Thyroid gland (tissue), 4 donors: ENCODE measurements around the gene IBTK. TPM values are rescaled to one million over a fixed set of nuclear protein-coding genes. Genes with fewer than 3 reads are reported as not detected.
"Not testable (repeated sequence)": the region's sequence is repeated elsewhere in the genome, so short reads cannot be mapped to it uniquely, and the experiment has no call there.

Source experiments
- DNase-seq, 2 donors: peaks; one replicate each; pipeline ENCODE4 v3.0.0-alpha.2; 2019
- H3K27ac ChIP-seq, 3 donors: fragments of 200-600 bp; sonication (generic); 1 replicate in 2 of 3; 2 replicates in 1 of 3; pipeline ENCODE4 v1.5.1; 2016 to 2019; ENCODE audit warnings: mild to moderate bottlenecking in 1 of 3, moderate library complexity in 1 of 3
- H3K27me3 ChIP-seq: fragments of 200-600 bp; sonication (generic); one replicate; pipeline ENCODE4 v1.5.1; 2019
- H3K36me3 ChIP-seq, 2 donors: fragments of 200-600 bp; sonication (generic); one replicate each; pipeline ENCODE4 v1.5.1; 2016 to 2019
- H3K4me1 ChIP-seq, 2 donors: fragments of 200-600 bp; sonication (generic); one replicate each; pipeline ENCODE4 v1.5.1; 2017 to 2019
- H3K4me3 ChIP-seq, 3 donors: fragments of 200-600 bp; sonication (generic); replicated peaks in 1 of 3; 1 replicate in 2 of 3; 2 replicates in 1 of 3; pipeline ENCODE4 v1.5.1; 2016; ENCODE audit warnings: mild to moderate bottlenecking in 1 of 3
- H3K9me3 ChIP-seq: fragments of 200-600 bp; sonication (generic); one replicate; pipeline ENCODE4 v1.5.1; 2017
- CTCF ChIP-seq, 6 experiments: fragments of 200-600 bp in 3 of 6; fragments of 450-650 bp in 3 of 6; sonication (generic) in 3 of 6; IDR thresholded peaks; one replicate each; pipeline ENCODE4 v1.5.1; 2016 to 2019; ENCODE audit warnings: antibody characterized with exemption in 6 of 6, mild to moderate bottlenecking in 2 of 6, inconsistent platforms in 1 of 6, moderate library complexity in 1 of 6
- POLR2A ChIP-seq, 2 donors: fragments of 450-650 bp; IDR thresholded peaks; one replicate each; pipeline ENCODE4 v1.6.1; 2017; ENCODE audit warnings: antibody characterized with exemption in 2 of 2, mild to moderate bottlenecking in 2 of 2, moderate library complexity in 1 of 2
- WGBS, 2 donors: methylation state at CpG; one replicate each; pipeline ENCODE4 v1.1.5; 2017; 5-methylcytosine and 5-hydroxymethylcytosine counted together
- intact Hi-C: fragments of 100-400 bp; cut with DNase I; formaldehyde crosslinking; loops from one replicate; pipeline ENCODE4 v1.15.1; 2023
- total RNA-seq, 4 donors: library from RNA; depleted of rRNA; stranded (reverse); fragments of >200 nt; gene quantifications; one replicate each; pipeline ENCODE4 v1.2.3, GENCODE V29; 2016

The IBTK gene
- total RNA-seq, 4 donors from 2014 or later: 28.4 to 46.1 (median 38.3) TPM

DNA sequence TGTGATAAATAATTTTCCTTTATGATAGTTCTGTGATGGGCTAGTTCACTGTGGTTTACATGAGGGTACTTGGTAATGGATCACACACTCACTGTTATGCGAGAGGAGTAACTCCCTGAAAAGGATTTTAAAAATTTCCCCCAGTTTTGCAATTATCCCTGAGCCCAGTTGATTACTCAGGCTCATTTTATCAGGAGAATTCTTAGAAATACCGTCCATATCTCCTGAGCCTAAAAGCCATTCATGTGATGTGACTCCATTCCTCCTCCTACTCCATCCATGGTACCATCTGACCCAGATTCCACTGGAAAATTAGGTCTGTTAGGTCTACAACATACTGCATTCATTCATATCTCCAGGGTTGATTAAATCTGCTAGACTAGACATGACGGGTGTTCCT is 16.4 kb upstream of the IBTK start:
- Histone ChIP-seq H3K27ac (no peak overlapping the region), H3K36me3 (no peaks in the 10 kb centered on the region), H3K4me3 (no peak overlapping the region), H3K9me3 (no peaks in the 10 kb centered on the region), H3K27me3 (no peaks in the 10 kb centered on the region), H3K4me1 (peaks cover 0 to 4% of the 10 kb centered on the region in 2 donors)
- 91 to 95% methylated on average over 3 of the region's 3 CpGs for WGBS, 2 donors
- DNase-seq: no peak
- TF ChIP-seq CTCF (IDR thresholded peaks at IDR 0.05) (no peak), POLR2A (IDR thresholded peaks at IDR 0.05) (no peak)
- intact Hi-C loops: no loop called here

GRCh38 chr6:82260997-82261732 is 13.6 kb upstream of the IBTK start:
- H3K9me3 ChIP-seq: no peaks in the 10 kb centered on the region
- TF ChIP-seq POLR2A (IDR thresholded peaks at IDR 0.05) (no peak), CTCF (IDR thresholded peaks at IDR 0.05) (no peak)
- peaks cover 0 to 4% of the 10 kb centered on the region in 2 donors for H3K4me1 ChIP-seq
- H3K27me3 ChIP-seq: no peaks in the 10 kb centered on the region
- no peaks in the 10 kb centered on the region for H3K36me3 ChIP-seq
- H3K4me3 ChIP-seq: no peak overlapping the region
- intact Hi-C loops: no loop called here
- H3K27ac ChIP-seq: no peak overlapping the region
- no peak for DNase-seq
- 89 to 92% methylated on average over 2 of the region's 2 CpGs for WGBS, 2 donors

- TF ChIP-seq CTCF (IDR thresholded peaks at IDR 0.05) (no peak), POLR2A (IDR thresholded peaks at IDR 0.05) (no peak)
- no peaks in the 10 kb centered on the region for H3K9me3 ChIP-seq
- no peak overlapping the region for H3K27ac ChIP-seq
- H3K4me1 ChIP-seq: peaks cover 0 to 4% of the 10 kb centered on the region in 2 donors
- no peaks in the 10 kb centered on the region for H3K27me3 ChIP-seq
- H3K4me3 ChIP-seq: no peak overlapping the region
- DNase-seq: no peak
- intact Hi-C loops: loop anchor here (10.0 kb wide), 1 partner anchor 795 kb away; no protein-coding TSS in a partner anchor
- H3K36me3 ChIP-seq: no peaks in the 10 kb centered on the region
- WGBS, 2 donors: 84 to 93% methylated on average over 1 of the region's 1 CpG
Observed at GRCh38 chr6:82259389-82259788, 11.8 kb upstream of the IBTK start.

DNA sequence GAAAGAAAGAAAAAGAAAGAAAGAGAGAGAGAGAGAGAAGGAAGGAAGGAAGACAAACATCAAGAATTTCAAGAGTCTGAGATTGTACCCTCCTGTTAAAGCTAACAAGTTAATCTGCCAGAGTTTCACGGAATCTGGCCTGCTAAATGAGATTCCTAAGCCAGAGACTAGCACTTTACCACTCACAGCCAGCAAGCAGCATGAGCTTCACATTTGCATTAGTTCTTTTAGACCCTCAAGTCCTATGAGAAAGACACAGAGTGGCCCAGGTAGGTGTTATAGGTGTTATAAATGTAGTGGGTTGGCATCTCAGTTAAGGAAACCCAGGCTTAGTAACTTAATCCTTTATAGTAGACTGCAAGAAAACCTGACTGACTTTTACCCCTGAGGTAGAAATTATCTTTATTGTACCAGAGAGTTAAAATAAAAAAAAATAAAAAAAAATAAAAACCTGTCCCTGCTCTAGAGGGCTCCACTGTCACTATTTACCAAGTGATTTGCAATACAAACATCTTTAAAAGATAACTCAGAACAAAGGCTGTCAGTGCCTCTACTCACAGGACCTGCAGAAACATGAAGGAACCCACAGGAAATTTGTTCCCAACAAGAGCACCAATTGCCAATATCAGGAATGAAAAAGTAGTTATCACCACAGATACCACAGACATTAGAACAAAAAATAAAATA is 9.7 kb upstream of the IBTK start:
- Histone ChIP-seq H3K27ac (no peak overlapping the region), H3K4me3 (no peak overlapping the region), H3K9me3 (no peaks in the 10 kb centered on the region), H3K36me3 (no peaks in the 10 kb centered on the region), H3K4me1 (peaks cover 0 to 4% of the 10 kb centered on the region in 2 donors), H3K27me3 (no peaks in the 10 kb centered on the region)
- intact Hi-C loops: loop anchor here (10.0 kb wide), 1 partner anchor 798 kb away; no protein-coding TSS in a partner anchor
- no peak for DNase-seq
- WGBS, 2 donors: 50 to 58% methylated on average over 1 of the region's 1 CpG
- no peak for TF ChIP-seq POLR2A (IDR thresholded peaks at IDR 0.05)
- no peak for TF ChIP-seq CTCF (IDR thresholded peaks at IDR 0.05)

DNA sequence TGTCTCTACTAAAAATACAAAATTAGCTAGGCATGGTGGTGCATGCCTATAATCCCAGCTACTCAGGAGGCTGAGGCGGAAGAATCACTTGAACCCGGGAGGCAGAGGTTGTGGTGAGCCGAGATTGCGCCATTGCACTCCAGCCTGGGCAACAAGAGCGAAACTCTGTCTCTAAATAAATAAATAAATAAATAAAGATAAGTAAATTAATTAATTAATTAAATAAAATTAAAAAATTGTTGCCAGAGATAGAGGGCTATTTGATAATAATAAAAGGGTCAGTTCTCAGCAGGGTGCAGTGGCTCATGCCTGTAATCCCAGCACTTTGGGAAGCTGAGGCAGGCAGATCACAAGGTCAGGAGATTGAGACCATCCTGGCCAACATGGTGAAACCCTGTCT is 7.2 kb upstream of the IBTK start:
- H3K4me3 ChIP-seq: not testable (repeated sequence)
- 95 to 96% methylated on average over 5 of the region's 5 CpGs for whole genome bisulfite sequencing, 2 donors

More for the DNA sequence above, 7.2 kb upstream of the IBTK start:
- H3K4me1 ChIP-seq, H3K27me3 ChIP-seq, DNase-seq, H3K36me3 ChIP-seq, H3K27ac ChIP-seq, H3K9me3 ChIP-seq: not testable (repeated sequence)
- intact Hi-C loops: loop anchor here (10.0 kb wide), 1 partner anchor 800 kb away; no protein-coding TSS in a partner anchor
